Liver (tissue), 9 donors: Measurements from ENCODE around the gene EIF4G3. TPM values are rescaled to one million over a fixed set of nuclear protein-coding genes. Genes with fewer than 3 reads are reported as not detected.

Source experiments
- DNase-seq: peaks from one replicate; pipeline ENCODE4 v3.0.0-alpha.2; 2017; ENCODE audit warnings: low spot score
- H3K27ac ChIP-seq, 2 donors: one replicate each; pipeline ENCODE4 v1.7.0; 2013; ENCODE audit warnings: inconsistent platforms in 2 of 2, low read length in 2 of 2, control low read depth in 1 of 2, low read depth in 1 of 2, mild to moderate bottlenecking in 1 of 2
- H3K27me3 ChIP-seq, 4 donors: one replicate each; pipeline versions ENCODE4 v1.6.1 to v1.7.0; 2013; ENCODE audit warnings: low read length in 3 of 4, inconsistent platforms in 1 of 4, mild to moderate bottlenecking in 1 of 4, moderate library complexity in 1 of 4; ENCODE audit not compliant: control insufficient read depth in 4 of 4, insufficient read depth in 4 of 4
- H3K36me3 ChIP-seq, 4 donors: one replicate each; pipeline versions ENCODE4 v1.6.1 to v1.7.0; 2013; ENCODE audit warnings: low read length in 3 of 4, mild to moderate bottlenecking in 3 of 4, low read depth in 1 of 4, moderate library complexity in 1 of 4; ENCODE audit not compliant: control insufficient read depth in 4 of 4, insufficient read depth in 3 of 4
- H3K4me1 ChIP-seq, 4 donors: one replicate each; pipeline versions ENCODE4 v1.6.1 to v1.7.0; 2013; ENCODE audit warnings: low read length in 3 of 4, mild to moderate bottlenecking in 3 of 4, moderate library complexity in 1 of 4; ENCODE audit not compliant: control insufficient read depth in 4 of 4, insufficient read depth in 4 of 4
- H3K4me3 ChIP-seq, 3 donors: one replicate each; pipeline versions ENCODE4 v1.6.1 to v1.7.0; 2013; ENCODE audit warnings: low read length in 3 of 3, control low read depth in 1 of 3, low read depth in 1 of 3, mild to moderate bottlenecking in 1 of 3
- H3K9ac ChIP-seq, 2 donors: one replicate each; pipeline ENCODE4 v1.7.0; 2013; ENCODE audit warnings: low read length in 2 of 2, mild to moderate bottlenecking in 2 of 2, moderate library complexity in 2 of 2, control low read depth in 1 of 2, low read depth in 1 of 2
- H3K9me3 ChIP-seq, 4 donors: one replicate each; pipeline versions ENCODE4 v1.6.1 to v1.7.0; 2013; ENCODE audit warnings: low read length in 3 of 4; ENCODE audit not compliant: control insufficient read depth in 4 of 4
- ATF3 ChIP-seq: IDR thresholded peaks from 2 replicates; pipeline ENCODE4 v1.6.1; 2016; ENCODE audit warnings: antibody characterized with exemption
- EGR1 ChIP-seq, 2 donors: IDR thresholded peaks; 2 replicates each; pipeline ENCODE4 v1.6.1; 2016 to 2018; ENCODE audit warnings: antibody characterized with exemption in 2 of 2, low read depth in 2 of 2
- FOXA1 ChIP-seq: IDR thresholded peaks from 2 replicates; pipeline ENCODE4 v1.6.1; 2016; ENCODE audit warnings: antibody characterized with exemption
- FOXA2 ChIP-seq: IDR thresholded peaks from 2 replicates; pipeline ENCODE4 v1.6.1; 2016; ENCODE audit warnings: antibody characterized with exemption
- GABPA ChIP-seq, 2 donors: IDR thresholded peaks in 1 of 2; conservative IDR thresholded peaks in 1 of 2; 2 replicates each; pipeline ENCODE4 v1.6.1; 2016; ENCODE audit warnings: antibody characterized with exemption in 2 of 2, mild to moderate bottlenecking in 1 of 2, moderate library complexity in 1 of 2
- HNF4A ChIP-seq, 2 donors: conservative IDR thresholded peaks; 2 replicates each; pipeline ENCODE4 v1.6.1; 2016; ENCODE audit warnings: antibody characterized with exemption in 2 of 2, mild to moderate bottlenecking in 2 of 2
- HNF4G ChIP-seq: IDR thresholded peaks from 2 replicates; pipeline ENCODE4 v1.6.1; 2016; ENCODE audit warnings: antibody characterized with exemption
- JUND ChIP-seq, 2 donors: IDR thresholded peaks; 2 replicates each; pipeline ENCODE4 v1.6.1; 2016; ENCODE audit warnings: antibody characterized with exemption in 2 of 2
- NR2F2 ChIP-seq: IDR thresholded peaks from 2 replicates; pipeline ENCODE4 v1.6.1; 2016; ENCODE audit warnings: antibody characterized with exemption
- RAD21 ChIP-seq, 2 donors: IDR thresholded peaks; 2 replicates each; pipeline ENCODE4 v1.6.1; 2016; ENCODE audit warnings: antibody characterized with exemption in 2 of 2, mild to moderate bottlenecking in 2 of 2
- REST ChIP-seq: IDR thresholded peaks from 2 replicates; pipeline ENCODE4 v1.6.1; 2016; ENCODE audit warnings: antibody characterized with exemption, mild to moderate bottlenecking
- RXRA ChIP-seq, 2 donors: IDR thresholded peaks; 2 replicates each; pipeline ENCODE4 v1.6.1; 2017 to 2018; ENCODE audit warnings: antibody characterized with exemption in 2 of 2, mild to moderate bottlenecking in 1 of 2
- SP1 ChIP-seq: IDR thresholded peaks from 2 replicates; pipeline ENCODE4 v1.6.1; 2018; ENCODE audit warnings: antibody characterized with exemption, mild to moderate bottlenecking
- TAF1 ChIP-seq: conservative IDR thresholded peaks from 2 replicates; pipeline ENCODE4 v1.6.1; 2016; ENCODE audit warnings: antibody characterized with exemption, mild to moderate bottlenecking
- YY1 ChIP-seq: IDR thresholded peaks from 2 replicates; pipeline ENCODE4 v1.6.1; 2016; ENCODE audit warnings: antibody characterized with exemption, mild to moderate bottlenecking
- ZBTB33 ChIP-seq: IDR thresholded peaks from 2 replicates; pipeline ENCODE4 v1.6.1; 2016; ENCODE audit warnings: antibody characterized with exemption
- WGBS: extraction: QIAGEN DNeasy Blood & Tissue Kit; methylation state at CpG from one replicate; pipeline ENCODE4 v1.1.7; 2013; 5-methylcytosine and 5-hydroxymethylcytosine counted together
- polyA plus RNA-seq, 2 donors: library from polyadenylated mRNA; stranded (reverse) in 1 of 2; unstranded in 1 of 2; fragments of 200-250 nt in 1 of 2; fragments of >200 nt in 1 of 2; fragmentation: Nextera tagmentation in 1 of 2; extraction: Ambion mirVana in 1 of 2; gene quantifications; one replicate each; pipeline versions ENCODE4 v1.2.1 to v1.2.3, GENCODE V29; 2013 to 2015
- total RNA-seq, 2 donors: library from RNA; depleted of rRNA; stranded (reverse); fragments of >200 nt; gene quantifications; one replicate each; pipeline ENCODE4 v1.2.3, GENCODE V29; 2014
- TF ChIP-seq, protein P1 (sequence below): fragments of 150-350 bp; IDR thresholded peaks from 2 replicates; pipeline ENCODE4 v1.5.1; 2017; ENCODE audit warnings: improper control_type of control experiment, low read depth, low read length; ENCODE audit not compliant: missing input control
- TF ChIP-seq, protein P2 (sequence below): IDR thresholded peaks from 2 replicates; pipeline ENCODE4 v1.6.1; 2016; ENCODE audit warnings: antibody characterized with exemption
- donor health status: healthy.
- donor health status: healthy.
- donor health status: healthy.
- donor health status: healthy.
- donor health status: healthy.

EIF4G3 gene
- total and polyA plus RNA-seq, 4 donors, result 7.6 to 22.8 (median 11.7) TPM

GRCh38 chr1:21164266-21164665 lies 12.4 kb downstream of the EIF4G3 start (continued):
- TF ChIP-seq RAD21 (IDR thresholded peaks at IDR 0.05), result no peak

- Histone ChIP-seq H3K27ac (peak overlapping the region; percentile 30 to 46), H3K4me1 (peaks cover 3 to 19% (median 7%) of the 10 kb centered on the region in 4 donors), H3K9me3 (no peaks in the 10 kb centered on the region), H3K27me3 (no peaks in the 10 kb centered on the region), H3K9ac (peak overlapping the region in 1 of 2 donors; percentile 3), H3K36me3 (peaks cover 0 to 5% (median 0%) of the 10 kb centered on the region in 4 donors), H3K4me3 (no peak overlapping the region)
- TF ChIP-seq RXRA (IDR thresholded peaks at IDR 0.05) (peak in 1 of 2 donors; percentile 28), HNF4G (no peak)
- DNase-seq, result no peak
Observed at GRCh38 chr1:21162740-21163464, 13.8 kb downstream of the EIF4G3 start.

DNA sequence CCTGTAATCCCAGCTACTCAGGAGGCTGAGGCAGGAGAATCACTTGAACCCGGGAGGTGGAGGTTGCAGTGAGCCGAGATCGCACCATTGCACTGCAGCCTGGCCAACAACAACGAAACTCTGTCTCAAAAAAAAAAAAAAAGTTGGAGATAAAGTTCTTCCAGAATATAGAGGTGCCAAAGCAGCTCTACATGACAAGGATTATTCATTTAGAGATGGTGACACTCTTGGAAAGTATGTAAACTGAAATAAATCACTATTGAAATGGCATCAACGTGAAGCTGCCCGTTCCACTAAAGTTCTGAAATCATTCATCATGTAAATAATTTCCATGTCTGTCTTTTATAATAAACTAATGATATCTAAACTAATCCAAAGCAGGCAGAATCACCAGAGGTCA lies 14.9 kb downstream of the EIF4G3 start:
- no peak overlapping the region for H3K27ac ChIP-seq
- H3K4me3 ChIP-seq, result no peak overlapping the region
- DNase-seq, result no peak
- no peaks in the 10 kb centered on the region for H3K9me3 ChIP-seq
- TF ChIP-seq GABPA (IDR thresholded peaks at IDR 0.05 in 1 of 2, conservative IDR thresholded peaks at IDR 0.05 in 1 of 2) (no peak), TAF1 (no peak), JUND (IDR thresholded peaks at IDR 0.05) (no peak), SP1 (no peak), ATF3 (no peak), FOXA2 (no peak), NR2F2 (no peak), EGR1 (IDR thresholded peaks at IDR 0.05; ENCODE audit: low read depth in 2 of 2) (no peak), RAD21 (IDR thresholded peaks at IDR 0.05) (no peak), FOXA1 (no peak), ZBTB33 (no peak), REST (no peak), HNF4G (no peak), HNF4A (conservative IDR thresholded peaks at IDR 0.05) (no peak), YY1 (no peak), RXRA (IDR thresholded peaks at IDR 0.05) (no peak)
- TF ChIP-seq, protein P1, sequence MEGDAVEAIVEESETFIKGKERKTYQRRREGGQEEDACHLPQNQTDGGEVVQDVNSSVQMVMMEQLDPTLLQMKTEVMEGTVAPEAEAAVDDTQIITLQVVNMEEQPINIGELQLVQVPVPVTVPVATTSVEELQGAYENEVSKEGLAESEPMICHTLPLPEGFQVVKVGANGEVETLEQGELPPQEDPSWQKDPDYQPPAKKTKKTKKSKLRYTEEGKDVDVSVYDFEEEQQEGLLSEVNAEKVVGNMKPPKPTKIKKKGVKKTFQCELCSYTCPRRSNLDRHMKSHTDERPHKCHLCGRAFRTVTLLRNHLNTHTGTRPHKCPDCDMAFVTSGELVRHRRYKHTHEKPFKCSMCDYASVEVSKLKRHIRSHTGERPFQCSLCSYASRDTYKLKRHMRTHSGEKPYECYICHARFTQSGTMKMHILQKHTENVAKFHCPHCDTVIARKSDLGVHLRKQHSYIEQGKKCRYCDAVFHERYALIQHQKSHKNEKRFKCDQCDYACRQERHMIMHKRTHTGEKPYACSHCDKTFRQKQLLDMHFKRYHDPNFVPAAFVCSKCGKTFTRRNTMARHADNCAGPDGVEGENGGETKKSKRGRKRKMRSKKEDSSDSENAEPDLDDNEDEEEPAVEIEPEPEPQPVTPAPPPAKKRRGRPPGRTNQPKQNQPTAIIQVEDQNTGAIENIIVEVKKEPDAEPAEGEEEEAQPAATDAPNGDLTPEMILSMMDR, result no peak
- TF ChIP-seq, protein P2, sequence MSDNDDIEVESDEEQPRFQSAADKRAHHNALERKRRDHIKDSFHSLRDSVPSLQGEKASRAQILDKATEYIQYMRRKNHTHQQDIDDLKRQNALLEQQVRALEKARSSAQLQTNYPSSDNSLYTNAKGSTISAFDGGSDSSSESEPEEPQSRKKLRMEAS, result no peak
- 89% methylated on average over 6 of the region's 6 CpGs for WGBS
- peaks cover 0 to 5% (median 0%) of the 10 kb centered on the region in 4 donors for H3K36me3 ChIP-seq
- no peaks in the 10 kb centered on the region for H3K27me3 ChIP-seq
- H3K9ac ChIP-seq, result no peak overlapping the region
- peaks cover 3 to 21% (median 7%) of the 10 kb centered on the region in 4 donors for H3K4me1 ChIP-seq
